HG02588 (cell line): ENCODE results near the gene LPIN1.

Experiments
- ATAC-seq: cut with Tn5 transposase; IDR thresholded peaks from one replicate; pipeline ENCODE4 v1.9.1; 2021; ENCODE audit warnings: mild to moderate bottlenecking, moderate library complexity; ENCODE audit not compliant: unreplicated experiment

Gene LPIN1

GRCh38 chr2:11863513-11864328 lies 117.3 kb downstream of the LPIN1 start:
- ATAC-seq: peak; percentile 47

DNA sequence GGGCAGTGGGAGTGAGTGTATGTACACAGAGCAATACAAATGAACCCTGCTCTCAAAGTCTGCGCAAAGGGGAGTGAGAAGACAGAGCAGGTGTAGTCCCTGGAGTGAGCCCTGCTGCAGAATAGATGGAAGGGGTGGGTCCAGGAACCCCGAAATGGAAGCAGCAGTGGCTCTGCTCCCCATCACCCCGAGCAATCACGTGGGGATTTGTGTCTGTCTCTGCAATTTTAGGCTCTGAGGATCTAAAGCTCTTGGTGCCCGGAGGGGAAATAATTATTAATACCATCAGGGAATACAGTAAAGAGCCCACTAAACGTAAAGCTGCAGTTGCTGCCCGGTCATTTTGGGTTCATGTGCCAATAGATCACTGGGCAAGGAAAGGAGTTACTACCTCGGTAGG lies 118.3 kb downstream of the LPIN1 start:
- ATAC-seq: no peak

GRCh38 chr2:11865378-11865777 lies 118.9 kb downstream of the LPIN1 start:
- ATAC-seq: no peak

DNA sequence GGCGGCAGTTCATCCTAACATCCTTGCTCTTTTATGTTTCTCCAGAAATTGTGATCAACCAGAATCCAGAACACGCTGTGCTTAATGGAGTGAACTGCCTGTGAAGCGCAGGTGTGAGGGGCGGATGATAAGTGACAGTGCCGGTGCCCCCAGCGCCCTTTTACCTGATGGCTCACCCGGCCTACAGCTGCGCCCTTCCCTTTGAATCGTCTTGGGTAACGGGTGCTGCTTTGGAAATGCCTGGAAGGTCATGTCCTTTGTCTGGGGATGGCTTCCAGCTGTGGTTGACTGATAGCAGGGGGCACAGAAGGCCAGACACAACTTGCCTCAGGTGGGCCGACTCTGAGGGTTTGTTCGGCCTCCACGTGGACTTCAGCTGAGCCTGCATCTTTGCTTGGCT lies 119.4 kb downstream of the LPIN1 start:
- ATAC-seq: no peak

- no peak for ATAC-seq
Observed at GRCh38 chr2:11866358-11867335, 120.2 kb downstream of the LPIN1 start.

DNA sequence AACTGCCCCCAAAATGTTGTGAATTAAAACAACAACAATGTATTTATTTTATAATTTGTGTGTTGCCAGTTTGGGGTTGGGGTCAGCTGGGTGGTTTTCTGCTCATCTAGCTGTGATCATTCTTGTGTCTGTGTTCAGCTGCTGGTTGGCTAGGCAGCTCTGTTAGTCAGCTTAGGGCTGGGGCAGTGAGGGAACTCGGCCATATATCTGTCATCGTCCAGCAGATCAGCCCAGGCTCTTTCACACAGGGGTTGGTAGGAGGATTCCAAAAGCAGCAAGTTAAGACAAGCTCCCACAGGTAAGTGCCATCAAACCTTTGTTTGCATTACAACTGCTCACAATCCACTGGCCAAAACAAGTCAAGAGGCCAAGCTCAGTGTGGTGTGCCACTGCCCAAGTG lies 121.5 kb downstream of the LPIN1 start:
- ATAC-seq: no peak

DNA sequence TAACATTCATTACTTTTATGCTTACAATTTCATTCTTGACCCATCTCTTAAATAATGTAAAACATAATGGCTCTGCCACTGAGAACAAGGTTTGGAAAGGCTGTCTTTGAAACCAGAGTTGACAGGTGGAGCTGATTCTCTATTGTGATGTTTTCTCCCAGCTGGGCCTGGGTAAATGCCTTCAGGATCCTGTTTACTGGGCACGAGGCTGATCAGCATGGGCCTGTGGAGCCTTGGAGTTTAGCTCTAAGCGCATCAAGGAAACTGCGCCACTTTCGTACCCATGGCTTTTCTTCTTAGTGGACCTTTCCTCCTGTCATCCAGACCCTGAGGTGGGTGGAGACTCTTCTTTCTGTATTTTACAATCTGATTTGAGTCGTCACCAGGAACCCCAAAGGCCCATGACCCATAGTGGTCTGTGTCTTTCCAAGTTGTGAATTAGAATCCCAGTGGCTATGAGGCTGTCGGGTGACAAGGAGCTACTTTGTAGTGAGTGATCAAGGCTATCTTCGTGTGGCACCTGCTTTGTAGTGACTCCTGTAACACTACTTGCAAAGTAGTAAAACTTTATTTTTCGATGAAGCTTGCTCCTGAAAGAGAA lies 123.1 kb downstream of the LPIN1 start:
- ATAC-seq: no peak

DNA sequence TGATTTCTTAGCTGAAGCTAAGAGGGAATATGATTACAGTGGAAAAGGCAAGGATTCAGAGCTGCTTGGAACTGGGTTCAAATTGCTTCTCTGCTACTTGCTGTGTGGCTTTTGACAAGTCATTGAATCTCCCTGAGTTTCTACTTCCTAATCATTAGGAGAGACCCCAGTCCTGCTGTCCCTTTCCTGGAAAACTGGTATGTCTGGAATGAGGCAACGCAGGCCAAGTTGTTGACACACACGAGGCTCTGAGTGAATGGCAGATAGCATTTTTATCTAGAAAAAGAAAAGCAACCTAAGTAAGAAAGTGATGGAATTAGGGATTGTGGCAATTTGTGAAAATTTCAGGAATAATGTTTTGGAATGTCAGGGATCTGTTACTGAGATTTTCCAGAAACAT lies 123.6 kb downstream of the LPIN1 start:
- ATAC-seq: no peak

DNA sequence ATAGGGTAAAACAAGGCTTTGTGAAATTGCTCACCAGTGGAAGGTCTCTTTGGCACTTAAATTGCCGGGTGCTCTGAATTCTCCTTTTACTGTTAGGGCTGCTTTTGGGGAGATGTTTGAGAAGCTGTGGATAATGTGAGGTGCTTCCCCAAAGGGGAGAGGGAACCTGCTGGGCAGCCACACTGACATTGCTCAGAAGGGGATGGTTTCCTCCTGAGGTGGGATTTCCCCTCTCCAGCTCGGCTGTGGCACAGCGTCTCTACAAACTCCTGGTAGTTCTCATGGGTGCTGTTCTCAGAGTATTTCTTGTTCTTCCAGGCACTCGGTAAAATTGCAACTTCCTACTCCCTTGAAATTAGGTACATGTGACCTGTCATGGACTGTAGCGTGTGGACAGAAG lies 124.2 kb downstream of the LPIN1 start:
- ATAC-seq: peak; percentile 53

DNA sequence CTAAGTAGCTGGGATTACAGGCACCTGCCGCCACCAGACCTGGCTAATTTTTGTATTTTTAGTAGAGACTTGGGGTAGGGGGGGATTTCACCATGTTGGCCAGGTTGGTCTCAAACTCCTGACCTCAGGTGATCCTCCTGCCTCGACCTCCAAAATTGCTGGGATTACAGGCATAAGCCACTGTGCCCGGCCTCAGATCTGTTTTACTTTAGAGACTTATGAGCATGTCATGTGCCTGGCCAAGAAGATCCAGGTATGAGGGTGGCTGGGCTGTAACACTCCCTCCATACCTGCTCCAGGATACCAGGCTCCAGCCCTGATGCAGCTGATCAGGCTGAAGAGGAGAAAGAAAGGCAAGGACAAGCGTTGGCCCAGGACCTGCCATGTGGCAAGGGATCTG lies 125.0 kb downstream of the LPIN1 start:
- no peak for ATAC-seq

- ATAC-seq: no peak
Observed at GRCh38 chr2:11872247-11872947, 126.0 kb downstream of the LPIN1 start.

- ATAC-seq: no peak
Observed at GRCh38 chr2:11872948-11873269, 126.5 kb downstream of the LPIN1 start.

DNA sequence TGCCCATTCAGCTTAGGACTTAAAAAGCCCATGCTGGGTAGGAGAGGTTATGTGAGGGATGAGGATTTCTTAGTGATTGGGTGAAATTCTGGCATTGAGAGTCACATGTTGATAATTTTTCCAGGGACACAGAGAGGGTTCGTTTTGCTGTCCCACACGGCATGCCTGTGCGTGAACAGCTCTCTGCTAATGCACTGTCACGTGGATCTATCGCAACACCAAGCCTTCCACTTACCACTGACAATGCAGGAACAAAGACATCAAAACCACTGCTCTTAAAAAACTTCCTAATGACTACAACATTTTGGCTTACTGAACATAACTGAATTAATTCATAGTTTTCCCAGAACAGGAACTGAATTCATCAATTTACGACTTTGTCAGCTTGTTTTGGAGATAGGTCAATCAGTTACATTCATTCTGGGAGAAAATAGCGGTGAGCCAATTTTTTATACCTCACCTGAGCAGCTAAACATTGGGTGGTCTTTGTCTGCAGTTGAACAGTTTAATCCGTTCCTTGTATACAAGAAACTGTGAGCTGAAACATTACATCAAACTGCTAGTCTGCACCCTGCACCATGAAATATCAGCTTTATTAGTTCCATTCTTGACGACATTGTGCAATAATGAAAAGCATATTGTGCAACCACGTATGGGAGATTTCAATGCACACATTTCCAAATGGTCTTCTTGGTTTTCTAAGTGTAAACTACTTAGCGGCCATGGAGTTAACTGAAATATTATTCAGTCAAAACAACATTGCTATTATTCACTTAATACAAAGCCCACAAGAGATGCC lies 127.1 kb downstream of the LPIN1 start:
- ATAC-seq: no peak

GRCh38 chr2:11874861-11875260 lies 128.4 kb downstream of the LPIN1 start:
- no peak for ATAC-seq

DNA sequence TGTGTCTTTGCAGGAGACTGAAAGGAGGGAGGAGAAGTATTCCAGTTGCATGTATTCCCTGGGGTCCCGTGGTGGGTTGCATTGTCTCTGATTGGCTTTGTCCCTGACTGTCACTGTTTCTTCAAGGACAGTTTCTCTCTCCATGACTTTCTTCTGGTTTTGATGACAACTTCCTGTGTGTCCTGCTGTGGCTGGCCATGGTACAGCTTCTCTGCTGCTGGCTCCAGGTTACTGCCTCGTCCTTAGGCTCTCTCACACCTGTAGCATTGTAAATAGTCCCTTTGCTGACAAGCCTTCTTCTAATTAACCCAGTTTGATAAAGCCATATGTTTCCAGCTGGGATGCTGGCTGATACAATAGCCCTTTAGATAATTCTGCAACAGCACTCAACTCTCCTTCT lies 129.0 kb downstream of the LPIN1 start:
- no peak for ATAC-seq

DNA sequence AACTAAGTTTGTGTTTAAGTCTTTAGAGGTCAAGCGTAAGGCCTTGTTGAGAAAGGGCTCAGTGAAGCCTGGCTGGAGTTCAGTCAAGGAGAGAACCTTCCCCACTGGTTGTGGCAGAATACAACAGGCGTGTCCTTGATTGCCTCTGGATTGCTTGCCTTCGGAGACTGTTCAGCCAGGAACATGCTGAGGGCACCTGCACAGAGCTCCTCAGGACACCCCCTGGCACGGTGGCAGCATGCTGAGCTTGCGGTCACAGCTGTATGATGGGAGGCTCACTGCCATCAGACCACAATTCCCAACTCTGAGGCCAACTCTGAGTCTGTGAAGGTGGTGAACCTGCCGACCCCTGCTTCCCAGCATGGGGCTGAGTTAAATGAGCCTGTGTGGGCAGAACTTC lies 130.0 kb downstream of the LPIN1 start:
- ATAC-seq: no peak

- ATAC-seq: no peak
Observed at GRCh38 chr2:11876889-11877288, 130.5 kb downstream of the LPIN1 start.
